HG03159 (cell line): ENCODE measurements around the gene ERCC5.

Experiments used
- ATAC-seq: cut with Tn5 transposase; IDR thresholded peaks from one replicate; pipeline ENCODE4 v1.9.1; 2021; ENCODE audit warnings: mild to moderate bottlenecking, moderate library complexity; ENCODE audit not compliant: unreplicated experiment

ERCC5 gene

DNA sequence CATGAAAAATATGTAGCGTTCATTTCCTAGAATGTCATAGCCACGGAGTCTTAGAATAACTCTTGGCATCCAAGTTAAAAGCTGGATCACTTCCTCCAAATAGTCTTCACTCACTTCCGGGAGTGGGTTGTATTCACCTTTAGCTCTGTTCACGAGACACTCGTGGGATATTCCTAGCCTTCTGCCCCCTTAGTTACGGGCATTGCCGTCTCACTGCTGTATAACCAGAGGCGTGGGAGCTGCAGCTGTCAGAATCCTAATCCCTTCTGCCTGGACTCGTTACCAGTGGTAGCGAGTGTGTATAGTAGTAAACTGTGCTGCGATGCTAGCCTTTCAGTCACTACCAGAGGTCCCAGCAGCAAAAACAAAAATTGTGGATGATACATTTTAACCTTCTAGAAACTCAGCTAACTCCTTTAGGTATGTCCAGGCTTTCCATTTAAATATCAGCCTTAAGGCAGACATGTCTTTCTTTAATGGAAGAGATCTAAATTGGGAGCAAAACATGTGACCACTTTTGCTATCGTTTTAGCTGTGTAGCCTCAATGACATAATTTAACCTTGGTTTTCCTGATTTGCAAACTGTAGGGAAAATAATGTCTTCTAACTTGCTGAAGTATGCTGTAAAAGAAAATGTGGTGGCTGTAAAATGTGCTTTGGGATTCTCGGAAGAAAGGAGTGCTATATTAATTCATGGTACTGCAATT is 34.1 kb downstream of the ERCC5 start:
- ATAC-seq: no peak

DNA sequence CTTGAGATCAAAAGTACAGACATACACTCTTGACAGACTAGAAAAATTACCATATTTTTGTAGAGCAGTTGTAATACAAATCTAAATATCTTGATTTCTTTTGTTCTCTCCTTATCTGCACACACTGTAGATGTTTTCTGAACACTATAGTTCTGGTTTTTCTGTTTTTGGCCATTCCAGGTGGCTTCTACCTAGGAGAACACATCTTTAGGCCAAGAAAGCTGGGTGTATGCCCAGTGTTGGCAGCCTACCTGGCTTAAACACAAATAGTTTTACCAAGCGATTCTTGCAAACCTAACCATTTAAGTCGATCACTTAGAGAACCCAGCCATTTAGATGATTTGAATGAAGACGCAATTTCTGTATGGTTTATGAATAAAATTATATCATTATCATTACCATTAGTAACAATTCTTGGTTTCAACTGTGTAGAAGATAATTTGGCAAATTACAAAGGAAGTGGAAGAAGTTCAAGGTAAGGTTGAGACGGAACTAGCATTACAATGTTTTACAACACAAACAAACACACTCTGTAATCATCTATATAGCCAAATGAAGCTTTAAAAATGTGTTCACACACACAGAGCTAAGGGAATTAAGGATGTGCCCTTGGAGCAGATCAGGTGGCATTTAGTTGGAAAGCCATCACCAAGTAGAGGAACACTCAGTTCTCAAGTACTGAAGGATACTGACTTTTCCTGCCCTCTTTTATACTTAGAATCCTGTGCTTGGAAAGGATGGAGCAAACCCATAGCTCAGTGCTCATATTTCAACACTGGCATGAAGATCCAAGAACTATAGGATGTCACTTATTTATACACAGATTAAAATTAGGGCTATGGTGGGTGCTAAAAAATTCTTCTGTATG is 36.2 kb downstream of the ERCC5 start:
- no peak for ATAC-seq

DNA sequence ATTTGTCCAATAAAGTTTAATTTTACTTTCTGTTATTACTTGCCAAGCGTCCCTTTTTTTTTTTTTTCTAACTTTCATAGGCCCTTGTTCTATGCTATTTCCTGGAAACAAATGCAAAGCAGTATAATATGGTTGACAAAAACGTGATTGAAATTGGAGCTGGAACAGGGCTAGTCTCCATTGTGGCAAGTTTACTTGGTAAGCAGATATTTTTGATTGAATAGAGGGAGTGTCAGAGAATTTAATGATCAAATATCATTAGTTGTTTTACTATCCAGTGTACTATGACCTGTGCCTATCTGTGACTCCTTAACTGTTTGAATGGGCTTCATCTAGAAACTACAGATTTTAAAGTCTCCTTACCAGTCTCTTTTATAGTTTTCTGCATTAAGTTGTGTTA is 46.7 kb downstream of the ERCC5 start:
- ATAC-seq: no peak

DNA sequence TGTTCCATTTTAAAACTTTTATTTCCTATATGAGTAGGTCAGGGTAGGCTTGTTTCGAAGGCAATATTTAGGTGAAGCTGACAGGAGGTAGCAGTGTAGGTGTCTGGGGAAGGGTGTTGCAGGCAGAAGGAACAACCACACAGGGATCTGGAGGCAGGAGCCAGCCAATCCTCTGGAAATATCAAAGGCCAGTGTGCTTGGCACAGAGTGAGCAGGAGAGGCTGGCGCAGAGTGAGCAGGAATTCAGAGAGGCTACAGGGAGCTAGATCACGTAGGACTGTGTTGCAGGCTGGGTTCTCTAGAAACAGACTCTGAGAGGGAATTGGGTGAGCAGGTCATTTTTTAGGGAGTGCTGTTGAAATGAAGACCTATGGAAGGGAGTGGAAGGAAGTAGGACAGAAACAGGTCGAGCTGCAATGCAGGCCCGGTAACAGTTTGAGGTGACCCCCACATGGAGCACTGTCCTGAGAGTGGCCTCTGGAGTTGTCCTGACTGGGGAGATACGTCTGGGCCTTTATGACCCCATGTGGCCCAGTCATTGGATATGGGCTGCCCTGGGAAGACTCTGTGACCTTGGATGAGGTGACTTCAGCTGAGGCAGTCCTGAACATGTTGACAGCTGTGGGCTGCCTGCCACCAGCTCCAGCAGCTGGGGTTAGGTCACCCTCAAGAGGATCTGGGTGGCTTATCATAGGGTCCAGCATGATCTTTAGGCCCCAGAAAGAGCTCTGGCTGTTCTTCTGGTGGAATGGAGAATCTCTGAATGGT is 51.7 kb downstream of the ERCC5 start:
- ATAC-seq: no peak

DNA sequence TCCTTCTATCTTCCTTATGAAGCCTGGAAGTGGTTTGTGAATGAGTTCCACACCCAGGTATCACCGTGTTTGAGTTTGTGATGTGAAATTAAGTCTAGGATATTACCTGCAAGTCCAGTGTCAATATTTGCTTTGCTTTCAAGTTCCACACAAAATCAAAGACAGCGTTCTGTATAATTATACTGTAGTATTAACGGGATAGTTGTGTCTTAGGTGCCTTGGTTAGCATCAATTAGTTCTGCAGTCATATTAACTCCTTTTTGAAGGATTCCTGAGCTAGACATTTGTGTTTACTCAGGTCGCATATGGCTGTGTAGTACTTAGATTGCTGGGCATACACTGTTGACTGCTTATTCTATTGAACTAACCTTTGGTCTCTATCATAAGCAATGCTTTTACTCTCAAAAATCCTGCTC is 54.4 kb downstream of the ERCC5 start:
- ATAC-seq: no peak

DNA sequence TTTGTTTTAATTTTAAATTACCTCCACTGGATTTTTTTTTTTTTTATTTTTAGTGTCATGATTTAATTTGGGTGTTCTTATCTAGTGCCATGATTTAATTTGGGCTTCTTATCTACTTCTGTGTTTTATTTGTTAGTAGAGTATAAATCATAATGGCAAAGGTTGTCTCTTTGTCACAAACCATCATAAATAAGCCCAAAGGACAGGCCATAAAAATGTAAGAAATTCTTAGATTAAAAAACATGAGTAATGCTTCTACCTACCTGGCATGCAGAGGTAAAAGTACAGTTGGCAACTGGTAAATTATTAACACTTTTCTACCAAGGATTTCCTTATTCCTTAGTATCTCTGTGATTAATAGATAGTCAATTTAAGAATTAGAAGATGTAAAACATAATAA is 55.2 kb downstream of the ERCC5 start:
- no peak for ATAC-seq

DNA sequence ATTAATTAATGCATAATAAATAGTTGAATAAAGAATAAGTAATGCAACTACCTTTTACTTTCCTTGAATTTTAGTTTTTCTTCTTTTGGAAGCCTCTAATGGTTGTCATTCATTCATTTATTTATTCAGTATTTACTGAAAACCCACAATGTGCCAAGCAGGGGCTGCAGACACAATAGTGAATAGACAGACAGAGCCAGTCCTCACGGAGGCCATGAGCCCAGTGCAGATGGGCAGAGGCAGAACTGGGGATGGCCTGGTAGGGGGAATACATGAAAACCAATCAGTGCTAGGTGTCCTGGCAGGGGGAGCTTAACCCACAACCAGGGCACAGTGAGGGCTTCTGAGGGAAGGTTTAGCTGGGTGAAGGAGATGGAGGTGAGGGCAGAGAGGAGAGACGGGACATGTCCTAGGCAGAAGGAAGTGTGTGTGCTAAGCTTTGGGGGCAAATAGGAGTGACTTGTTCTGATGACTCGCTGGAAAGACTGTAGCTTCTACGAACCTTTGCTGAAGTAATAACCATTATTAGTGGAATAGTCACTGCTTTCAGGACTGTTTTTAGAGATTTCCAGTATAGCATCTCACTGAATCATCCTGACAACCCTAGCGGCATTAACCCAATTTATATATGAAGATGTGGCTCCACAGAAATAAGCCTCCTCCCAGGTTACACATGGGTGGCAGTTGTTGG is 55.9 kb downstream of the ERCC5 start:
- no peak for ATAC-seq

DNA sequence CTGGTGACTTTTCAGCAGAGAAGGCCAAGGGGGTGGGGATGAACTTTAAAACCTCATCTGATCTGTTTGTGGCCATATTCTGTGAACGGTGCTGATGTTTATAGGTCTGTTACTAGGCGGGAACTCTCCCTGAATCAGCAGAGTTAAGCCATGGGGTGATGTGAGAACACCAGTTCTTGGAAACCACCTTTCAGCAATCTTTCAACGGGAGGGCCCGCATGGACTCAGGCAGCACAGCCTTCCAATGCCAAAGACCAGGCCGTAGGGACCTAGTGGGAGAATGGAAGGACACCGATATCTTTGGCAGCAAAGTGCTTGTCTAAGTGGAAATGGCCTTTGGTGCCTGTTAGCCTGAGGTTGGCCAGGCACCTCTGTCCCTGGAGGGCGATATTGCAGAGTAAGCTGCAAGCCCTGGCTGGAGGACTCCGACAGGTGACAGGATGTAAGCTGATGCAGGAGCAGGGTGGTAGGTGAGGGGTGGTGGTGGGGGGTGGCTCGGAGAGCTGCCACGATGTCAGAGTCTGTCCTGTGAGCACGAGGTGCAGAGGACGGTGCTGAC is 57.0 kb downstream of the ERCC5 start:
- no peak for ATAC-seq

DNA sequence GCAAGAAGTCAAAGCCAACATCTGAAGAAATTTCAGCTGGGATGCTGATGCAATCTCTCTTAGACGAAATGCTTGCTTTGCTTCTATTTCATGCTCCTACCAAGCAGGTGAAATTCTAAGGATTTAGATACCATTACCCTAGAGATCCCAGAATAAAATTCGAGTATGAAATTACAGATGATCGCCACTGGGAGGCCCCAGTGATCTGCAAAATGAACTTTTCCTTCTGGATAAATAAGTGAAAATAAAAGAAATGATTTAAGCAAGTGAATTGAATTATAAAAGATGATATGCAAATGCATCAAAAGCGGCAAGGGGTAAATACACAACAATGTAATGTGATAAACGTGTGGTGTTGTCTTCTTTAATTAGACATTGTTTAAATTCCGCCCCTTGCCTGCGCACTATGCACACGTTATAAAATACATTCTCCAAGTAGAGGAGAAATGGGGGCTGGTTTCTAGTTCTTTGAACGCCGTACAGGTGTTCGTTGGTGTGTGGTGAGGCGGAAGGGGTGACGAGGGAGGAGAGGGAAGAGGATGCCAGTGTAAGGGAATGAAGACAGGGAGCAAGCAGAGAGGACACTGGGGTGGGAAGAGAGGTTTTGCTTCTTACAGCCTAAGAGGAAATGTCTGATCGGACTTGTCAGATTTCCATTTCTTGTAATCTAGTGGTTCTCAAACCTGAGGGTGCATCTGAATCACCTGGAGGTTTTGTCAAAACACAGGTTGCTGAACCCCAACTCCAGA is 58.0 kb downstream of the ERCC5 start:
- ATAC-seq: no peak

DNA sequence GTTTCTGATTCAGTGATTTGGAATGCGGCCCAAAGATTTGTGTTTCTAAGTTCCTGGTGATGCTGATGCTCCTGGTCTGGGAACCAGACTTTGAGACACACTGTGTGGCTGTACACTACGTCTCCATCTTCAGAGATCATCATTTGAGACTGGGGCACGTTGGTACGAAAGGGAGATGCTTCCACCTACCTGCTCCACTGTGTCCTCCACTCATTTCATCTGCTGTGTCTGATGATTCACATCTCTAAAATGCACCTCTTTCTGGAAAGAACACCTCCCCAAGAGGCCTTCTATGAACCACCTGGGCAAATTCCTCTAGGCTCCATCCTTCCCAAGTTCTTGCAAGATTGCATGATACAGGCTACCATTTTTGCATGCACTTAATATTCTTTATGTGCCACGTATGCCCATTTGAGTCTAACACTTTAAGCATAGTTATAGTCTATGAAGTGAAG is 58.6 kb downstream of the ERCC5 start:
- no peak for ATAC-seq

DNA sequence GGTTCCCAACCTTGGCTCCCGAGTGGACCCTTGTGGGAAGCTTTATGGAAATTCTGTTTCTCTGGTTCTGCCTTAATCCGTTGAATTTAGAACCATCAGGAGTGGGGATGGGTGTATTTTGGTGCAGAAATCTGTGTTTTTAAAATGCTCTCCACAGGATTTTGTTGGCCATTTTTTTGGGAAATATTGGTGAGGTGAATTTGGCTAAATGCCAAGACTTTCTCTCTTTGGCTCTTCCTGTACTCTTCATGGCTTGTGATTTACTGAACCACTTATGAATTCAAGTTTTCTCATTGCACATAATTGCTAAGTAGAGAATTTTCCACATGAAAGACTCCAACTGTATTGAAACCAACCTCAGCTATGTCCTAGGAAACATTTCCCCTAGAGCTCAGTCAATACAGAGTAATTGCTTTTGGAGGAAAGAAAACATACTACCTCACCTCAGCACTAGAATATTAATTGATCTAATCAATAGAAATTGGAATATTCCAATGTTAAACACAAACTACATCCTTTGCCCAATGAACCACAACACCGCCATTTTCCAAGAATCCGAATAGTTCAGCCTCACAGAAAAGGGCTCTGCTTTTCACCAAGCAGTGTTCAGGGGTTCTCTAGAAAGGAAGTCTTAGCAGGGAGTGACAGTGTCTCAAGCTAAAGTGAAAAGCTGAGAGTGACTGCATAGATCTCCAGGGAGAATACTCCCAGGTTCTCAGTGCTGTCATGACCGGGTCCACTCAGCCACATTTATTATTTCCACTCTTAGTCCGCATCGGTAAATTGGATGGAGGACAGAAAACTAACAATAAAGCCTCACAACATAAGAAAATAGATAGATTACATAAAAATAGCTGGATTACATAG is 60.3 kb downstream of the ERCC5 start:
- no peak for ATAC-seq

DNA sequence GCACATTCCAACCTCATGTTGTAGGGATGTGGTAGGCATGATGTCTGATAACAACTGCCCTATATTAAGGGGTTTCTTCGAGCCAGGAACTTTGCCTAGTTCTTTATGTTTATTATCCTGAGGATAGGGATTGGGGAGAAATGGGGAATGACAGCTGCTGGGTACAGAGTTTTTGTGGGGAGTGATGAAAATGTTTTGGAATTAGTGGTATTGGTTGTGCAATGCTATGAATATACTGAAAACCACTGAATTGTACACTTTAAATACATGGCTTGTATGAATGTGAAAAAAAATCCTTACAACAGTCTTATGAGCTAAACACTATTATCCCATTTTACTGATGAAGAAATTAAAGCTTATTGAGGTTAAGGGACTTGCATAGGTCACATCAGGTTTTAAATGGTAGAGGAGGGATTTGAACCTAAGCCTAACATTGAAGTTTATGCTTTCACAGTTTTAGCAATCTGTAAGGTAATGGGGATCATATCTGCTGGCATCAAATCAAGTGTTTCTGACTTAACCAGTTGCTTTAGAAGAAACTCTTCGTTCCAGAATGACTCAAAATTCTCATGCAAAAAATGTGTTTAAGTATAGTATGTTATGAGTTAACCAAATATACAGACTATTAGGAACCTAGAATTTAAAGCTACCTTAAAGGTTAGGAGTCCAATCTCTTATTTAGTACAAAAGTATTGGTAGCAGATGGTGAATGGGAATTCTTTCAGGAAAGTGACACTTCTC is 61.4 kb downstream of the ERCC5 start:
- peak; percentile 60 for ATAC-seq

DNA sequence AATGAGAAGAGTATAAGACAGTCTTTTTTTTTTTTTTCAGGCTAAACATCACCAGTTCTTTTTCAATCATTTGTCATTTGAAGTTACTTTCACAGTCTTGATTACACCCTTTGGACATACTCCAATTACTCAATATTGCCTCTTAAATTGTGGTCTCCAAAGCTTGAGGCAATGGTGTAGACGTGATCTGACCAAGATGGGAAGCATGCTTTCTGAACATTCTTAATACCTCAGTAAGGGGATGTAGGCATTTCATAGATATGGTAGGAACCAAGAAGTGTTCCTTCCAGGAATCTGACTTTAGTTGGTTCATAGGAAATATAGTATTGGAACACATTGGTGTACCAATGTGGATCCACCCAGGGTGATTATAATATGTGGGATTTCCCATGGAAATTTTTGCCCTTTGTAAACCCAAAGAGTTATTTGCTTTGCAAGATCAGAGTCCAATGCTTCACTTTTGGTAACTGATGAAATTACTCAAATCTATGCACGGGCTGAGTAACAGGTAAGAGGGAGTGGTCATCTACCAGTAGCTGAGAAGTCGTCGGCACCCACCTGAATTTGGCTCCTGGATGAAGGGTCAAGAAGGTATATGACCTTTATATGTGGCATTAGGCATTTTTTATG is 62.2 kb downstream of the ERCC5 start:
- no peak for ATAC-seq

DNA sequence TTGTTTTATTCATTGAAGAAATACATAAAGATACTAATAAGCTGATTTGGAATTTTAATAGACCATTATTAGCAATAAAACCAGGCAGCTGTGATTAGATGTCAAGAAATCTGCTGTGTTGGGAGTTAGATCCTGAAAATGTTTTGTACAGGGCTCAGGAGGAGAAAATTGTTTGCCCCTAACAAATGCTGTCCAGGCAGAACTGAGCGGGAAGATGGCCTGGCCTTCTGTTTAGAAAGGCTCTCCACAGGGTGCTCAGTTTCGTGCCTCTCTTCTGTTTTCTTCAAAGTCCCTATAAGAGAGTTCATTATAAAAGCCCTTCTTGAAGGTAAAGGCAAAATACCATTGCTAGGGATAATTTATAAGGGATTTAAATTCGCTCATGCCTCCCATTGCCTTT is 64.1 kb downstream of the ERCC5 start:
- no peak for ATAC-seq

DNA sequence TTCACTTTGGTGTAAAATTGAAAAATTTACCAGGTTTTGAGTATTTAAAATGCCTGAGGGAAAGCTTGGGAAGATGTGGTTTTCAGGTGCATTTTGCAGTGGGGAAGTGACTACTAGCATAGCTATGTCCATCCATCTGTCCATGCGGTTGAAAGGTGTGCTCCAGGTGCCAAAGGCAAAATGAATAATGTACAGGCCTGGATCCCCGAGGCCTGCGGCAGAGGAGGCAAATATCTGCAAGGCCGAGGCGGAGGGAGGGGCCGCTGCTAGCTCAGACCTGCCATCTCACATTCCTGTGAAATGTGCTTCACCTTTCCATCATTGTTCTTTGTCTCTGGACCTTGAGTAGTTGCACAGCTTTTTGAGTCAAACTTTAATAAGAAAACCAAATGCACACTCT is 65.5 kb downstream of the ERCC5 start:
- ATAC-seq: no peak

DNA sequence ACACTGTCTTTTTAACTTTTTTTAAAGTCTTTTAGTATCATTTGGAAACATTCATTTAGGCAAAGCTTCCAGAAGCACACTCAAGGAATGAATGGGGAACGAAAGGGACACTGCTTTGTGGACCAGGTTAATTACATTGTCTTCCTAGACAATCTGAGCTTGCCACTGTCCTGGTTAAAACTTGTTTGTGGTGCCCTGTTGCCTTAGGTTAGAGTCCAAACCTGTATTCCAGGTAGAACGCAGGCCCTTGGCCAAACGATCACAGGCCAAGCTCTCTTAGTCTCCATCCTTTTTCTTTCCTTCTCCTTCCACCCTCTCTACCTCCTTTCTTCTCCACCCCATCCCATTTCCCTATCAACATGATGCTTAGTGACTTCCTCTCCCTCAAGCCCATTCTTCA is 66.8 kb downstream of the ERCC5 start:
- ATAC-seq: no peak

DNA sequence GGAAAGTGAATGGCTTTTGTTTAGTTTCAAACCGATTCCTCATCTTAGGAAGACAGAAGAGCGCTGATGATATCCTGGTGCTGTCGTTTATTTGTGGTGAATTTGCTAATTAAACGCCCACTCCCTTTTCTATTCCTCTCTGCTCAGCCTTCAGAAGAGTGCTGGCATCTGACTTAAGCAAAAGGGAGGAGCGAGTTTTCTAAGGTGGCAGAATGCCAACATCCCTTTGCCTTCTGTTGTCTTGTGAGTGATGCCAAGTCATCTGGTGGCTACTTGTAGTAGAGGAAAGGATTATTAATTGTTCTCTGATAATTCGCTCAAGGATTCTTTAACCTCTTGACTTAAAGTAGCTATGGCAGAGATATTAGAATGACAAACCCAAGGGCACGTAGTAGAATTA is 68.1 kb downstream of the ERCC5 start:
- ATAC-seq: no peak
